A204.1 (cell line): ENCODE results near the gene ENHO.

ENCODE experiments used
- FAIRE-seq: peaks from 2 replicates; lab custom pipeline; 2012; peaks lifted over from hg19 to GRCh38; lab: Jason Lieb, UNC

ENHO gene

GRCh38 chr9:34475097-34475496 is 47.7 kb downstream of the ENHO start:
- FAIRE-seq: no peak
